CD1c-positive myeloid dendritic cell (primary cell): ENCODE data around the gene PCED1B.

ENCODE experiments used
- DNase-seq: peaks from one replicate; pipeline ENCODE4 v3.0.0-alpha.2; 2016; ENCODE audit errors: extremely low spot score

PCED1B gene

GRCh38 chr12:47231456-47231855, 152.0 kb downstream of the PCED1B start:
- no peak for DNase-seq

DNA sequence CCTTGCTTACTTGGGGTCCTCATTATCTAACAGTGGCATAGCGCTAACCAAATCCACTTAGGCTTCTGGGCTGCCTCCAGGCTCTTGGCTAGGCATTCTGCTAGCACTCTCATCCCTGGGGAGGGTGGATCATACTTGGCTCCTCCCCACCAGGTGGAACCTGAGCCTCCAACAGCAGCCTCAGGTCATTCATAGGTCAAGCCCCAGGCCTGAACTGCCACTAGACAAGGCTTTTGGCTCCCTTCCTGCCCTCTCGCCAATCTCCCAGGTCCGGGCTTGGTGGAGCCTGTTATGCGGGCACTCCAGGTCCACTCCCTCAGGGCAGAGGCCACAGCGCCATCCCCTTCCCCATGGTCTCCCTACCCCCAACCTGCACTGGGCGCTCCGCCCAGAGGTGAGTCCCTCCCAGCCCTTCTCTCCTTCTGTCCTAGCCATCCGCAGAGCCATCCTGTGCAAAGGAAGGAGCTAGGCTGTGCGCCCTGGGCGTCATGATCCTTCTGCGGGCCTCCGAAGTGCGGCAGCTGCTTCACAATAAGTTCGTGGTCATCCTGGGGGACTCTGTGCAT, 155.2 kb downstream of the PCED1B start:
- no peak for DNase-seq

DNA sequence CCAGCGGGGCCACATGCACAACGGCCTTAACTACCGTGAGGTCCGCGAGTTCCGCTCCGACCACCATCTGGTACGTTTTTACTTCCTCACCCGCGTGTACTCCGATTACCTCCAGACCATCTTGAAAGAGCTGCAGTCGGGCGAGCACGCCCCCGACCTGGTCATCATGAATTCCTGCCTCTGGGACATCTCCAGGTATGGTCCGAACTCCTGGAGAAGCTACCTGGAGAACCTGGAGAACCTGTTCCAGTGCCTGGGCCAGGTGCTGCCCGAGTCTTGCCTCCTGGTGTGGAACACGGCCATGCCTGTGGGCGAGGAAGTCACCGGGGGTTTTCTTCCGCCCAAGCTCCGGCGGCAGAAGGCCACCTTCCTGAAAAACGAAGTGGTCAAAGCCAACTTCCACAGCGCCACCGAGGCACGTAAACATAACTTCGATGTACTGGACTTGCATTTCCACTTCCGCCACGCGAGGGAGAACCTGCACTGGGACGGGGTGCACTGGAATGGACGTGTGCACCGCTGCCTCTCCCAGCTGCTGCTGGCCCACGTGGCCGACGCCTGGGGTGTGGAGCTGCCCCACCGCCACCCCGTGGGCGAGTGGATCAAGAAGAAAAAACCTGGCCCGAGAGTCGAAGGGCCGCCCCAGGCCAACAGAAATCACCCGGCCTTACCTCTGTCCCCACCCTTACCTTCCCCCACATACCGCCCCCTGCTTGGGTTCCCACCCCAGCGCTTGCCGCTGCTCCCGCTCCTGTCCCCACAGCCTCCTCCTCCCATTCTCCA, 156.0 kb downstream of the PCED1B start:
- DNase-seq = no peak

DNA sequence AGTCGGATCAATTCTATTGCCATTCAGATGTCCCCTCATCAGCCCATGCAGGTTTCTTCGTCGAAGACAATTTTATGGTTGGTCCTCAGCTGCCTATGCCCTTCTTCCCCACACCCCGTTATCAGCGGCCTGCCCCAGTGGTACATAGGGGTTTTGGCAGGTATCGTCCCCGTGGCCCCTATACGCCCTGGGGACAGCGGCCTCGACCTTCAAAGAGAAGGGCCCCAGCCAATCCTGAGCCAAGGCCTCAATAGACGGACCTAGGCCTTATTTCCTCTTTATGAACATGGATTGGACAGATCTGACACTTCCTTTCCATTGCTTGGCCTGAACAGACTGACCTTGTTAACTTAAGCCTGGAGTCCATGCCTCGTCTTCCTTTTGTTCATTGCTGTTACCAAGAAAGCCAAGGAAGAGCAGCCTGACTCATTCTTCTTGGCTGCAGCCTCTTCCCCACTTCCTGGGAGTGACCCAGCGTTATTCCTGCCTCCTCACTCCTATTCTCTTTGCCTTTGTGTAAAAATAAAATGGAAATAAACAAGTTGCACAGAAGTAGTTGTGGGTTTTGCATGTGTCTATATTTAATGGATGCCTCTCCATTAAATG, 156.8 kb downstream of the PCED1B start:
- no peak for DNase-seq

GRCh38 chr12:47237751-47238211, 158.4 kb downstream of the PCED1B start:
- no peak for DNase-seq

DNA sequence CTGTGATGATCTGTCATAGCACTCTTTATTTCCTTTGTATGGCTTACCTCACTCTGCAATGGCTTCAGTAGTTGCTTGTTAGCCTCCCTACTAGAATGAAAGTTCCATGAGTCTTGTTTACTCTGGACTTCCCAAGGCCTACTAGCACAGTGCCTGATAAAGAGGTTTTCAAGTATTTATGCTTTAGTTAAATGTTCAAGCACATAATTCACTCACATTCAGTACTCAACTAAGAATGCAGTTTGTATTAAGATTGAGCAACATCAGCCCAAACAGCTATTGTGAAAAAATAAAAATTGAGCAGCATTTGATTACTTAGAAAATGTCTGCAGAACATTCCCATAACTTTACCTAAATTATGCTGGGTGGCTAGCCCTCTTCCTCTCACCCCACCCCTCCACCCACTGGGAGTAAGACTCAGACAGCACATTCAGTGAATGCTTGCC, 159.3 kb downstream of the PCED1B start:
- no peak for DNase-seq

DNA sequence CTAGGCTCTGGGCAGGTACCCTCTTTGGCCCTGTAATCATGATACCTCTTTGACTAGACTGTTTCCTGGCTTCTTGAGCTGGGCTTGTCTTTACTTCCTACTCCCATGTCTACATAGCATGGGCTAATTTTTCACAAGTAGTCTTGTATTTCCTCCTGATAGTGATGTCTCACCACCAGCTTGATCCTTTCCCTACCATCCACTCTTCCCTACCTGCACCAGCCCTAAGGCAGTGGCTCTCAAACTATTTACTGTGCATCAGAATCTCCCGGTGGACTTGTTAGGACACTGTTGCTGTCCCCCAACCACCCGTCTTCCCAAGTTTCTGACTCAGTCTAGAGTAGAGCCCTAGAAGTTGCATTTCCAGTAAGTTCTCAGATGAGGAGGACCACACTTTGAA, 163.0 kb downstream of the PCED1B start:
- no peak for DNase-seq

- DNase-seq = no peak
Observed at GRCh38 chr12:47244835-47245234, 165.4 kb downstream of the PCED1B start.

DNA sequence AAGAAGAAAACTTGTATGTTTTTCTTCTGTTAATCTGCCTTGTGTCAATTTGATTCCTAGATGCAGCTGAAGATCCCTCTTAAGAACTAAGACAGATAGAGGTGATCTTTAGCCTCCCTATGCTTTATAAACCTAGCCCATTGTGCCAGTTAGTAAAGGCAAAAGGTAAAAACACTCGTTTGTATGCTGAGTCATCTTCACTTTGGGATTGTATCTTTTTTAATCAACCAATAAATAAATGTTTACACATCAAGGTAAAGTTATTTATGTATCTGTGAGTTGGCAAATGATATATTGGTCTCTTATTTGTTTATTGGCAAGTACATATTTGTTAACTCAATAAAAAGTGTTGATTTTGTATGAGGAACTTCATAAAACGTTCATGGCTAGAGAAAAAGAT, 166.2 kb downstream of the PCED1B start:
- DNase-seq = no peak

- no peak for DNase-seq
Observed at GRCh38 chr12:47247418-47247817, 168.0 kb downstream of the PCED1B start.

- DNase-seq = no peak
Observed at GRCh38 chr12:47249082-47249481, 169.7 kb downstream of the PCED1B start.

DNA sequence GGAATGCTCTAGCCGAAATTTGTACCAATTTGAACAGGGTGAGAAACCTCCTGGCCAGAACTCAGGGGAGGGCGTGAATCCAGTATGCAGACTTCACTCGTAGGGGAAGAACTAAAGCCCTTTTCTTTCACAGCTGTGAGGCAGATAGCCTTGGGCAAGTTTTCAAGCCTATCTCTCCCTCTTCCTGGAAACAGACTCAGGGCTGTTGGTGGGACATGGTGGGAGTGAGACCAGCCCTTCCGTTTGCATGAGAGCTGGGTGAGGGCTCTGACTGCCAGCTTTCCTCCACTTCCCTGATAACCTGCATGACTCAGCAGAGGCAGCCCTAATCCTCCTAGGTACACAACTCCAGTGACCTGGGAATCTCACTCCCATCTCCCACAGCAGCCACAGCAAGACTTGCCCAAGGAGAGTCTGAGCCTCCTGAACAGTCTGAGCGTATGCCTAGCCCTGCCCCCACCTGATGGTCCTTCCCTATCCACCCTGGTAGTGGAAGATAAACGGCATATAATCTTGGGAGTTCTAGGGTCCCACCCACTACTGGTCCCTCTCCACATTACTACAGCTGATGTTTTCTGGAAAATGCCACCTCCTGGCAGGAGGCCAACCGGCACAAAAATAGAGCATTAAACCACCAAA, 170.4 kb downstream of the PCED1B start:
- DNase-seq = no peak

DNA sequence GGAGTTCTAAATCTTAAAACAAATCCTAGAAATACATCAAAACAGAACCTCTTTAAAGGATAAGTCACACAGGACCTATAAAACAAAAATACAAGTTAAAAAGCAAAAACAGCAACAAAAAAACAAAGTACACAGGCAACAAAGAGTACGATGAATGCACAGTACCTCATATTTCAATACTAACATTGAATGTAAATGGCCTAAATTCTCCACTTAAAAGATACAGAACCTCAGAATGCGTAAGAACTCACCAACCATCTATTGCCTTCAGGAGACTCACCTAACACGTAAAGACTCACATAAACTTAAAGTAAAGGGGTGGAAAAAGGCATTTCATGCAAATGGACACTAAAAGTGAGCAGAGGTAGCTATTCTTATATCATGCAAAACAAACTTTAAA, 172.5 kb downstream of the PCED1B start:
- no peak for DNase-seq

- no peak for DNase-seq
Observed at GRCh38 chr12:47264951-47265350, 185.5 kb downstream of the PCED1B start.

DNA sequence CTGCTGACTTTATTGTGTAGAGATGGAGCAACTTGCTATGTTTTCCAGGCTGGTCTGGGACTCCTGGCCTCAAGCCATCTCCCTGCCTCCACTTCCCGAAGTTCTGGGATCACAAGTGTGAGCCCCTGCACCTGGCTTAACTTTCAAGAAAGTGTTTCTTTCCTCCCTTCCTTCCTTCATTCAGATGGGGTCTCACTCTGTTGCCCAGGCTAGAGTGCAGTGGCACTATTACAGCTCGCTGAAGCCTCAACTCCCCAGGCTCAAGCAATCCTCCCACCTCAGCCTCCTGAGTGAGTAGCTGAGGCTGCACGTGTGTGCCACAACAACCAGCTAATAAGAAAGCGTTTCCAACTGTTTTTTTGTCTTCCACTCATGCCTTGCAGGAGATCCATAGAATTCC, 186.0 kb downstream of the PCED1B start:
- no peak for DNase-seq

GRCh38 chr12:47267571-47267970, 188.2 kb downstream of the PCED1B start:
- DNase-seq = no peak

DNA sequence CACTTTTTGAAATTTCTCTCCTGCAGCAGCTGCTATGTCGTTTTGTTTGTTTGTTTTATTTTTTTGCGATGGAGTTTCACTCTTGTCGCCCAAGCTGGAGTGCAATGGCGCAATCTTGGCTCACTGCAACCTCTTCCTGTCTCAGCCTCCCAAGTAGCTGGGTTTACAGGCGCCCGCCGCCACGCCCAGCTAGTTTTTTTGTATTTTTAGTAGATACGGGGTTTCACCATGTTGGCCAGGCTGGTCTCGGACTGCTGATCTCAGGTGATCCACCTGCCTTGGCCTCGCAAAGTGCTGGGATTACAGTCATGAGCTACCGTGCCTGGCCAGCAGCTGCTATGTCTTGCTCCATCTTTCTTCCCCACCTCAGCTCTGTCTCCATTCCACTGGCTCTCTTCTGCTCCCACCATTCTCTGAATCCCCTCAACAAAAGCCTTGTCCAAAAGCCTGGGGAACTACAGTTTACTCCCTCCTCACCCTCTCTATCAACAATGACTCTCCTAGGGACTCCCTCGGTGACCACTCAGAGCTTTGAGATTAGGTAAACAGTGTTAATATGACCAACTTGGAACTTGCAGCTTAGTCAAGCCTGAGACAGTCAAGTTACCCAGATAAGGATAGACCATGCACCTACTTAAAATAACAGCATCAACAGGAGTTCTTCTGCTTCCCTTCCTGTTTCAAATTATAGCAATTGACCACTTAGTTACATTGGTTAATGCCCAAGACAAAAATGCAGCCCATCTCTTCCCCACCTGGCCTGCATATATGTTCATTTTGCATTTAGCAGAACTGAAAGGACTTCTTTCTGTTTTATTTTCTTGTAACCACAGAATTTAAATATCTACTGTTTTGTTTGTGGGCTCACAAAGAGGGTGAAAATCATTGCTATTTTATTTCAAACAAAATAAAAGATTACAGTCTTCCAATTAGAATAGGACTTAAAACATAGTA, 189.4 kb downstream of the PCED1B start:
- no peak for DNase-seq

GRCh38 chr12:47269916-47270315, 190.5 kb downstream of the PCED1B start:
- no peak for DNase-seq

DNA sequence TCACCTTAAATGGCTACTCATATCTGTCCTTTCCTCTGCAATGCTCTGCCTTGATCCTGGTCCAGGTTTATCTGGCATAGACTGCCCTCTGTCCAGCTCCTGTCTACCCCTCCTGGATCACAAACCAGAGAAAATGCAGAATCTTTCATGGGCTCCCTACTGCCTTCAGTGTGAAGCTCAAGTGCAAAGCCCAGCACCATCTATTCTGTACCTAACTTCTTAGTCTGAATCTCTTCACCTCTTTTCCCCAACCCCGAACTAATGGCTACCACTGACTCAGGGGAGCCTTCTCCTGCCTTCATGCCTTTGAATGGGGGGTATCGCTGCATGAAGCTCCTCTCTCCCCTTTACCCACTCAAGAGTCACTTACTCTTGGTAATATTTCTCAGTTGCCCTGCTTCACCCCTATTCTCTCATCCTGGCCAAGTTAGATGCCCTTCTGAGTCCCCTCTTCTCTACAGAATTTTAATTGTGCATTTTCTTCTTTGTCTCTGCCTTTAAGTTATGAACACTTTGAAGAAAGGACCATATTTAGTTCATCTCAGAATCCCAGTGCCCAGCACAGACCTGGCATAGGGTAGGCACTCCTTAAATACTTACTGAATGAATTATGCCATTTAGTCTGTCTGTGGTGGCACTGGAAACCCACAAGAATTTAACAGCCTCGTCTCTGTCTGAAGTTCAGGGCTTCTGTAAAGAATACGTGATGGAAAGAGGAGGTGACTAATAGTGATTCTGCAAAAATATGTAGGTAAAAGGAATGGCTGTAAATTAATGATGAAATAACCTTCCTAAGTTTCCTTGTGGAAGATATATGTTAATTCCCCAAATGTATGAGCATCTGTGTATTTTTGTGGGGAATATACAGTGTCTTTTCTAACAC, 191.6 kb downstream of the PCED1B start:
- no peak for DNase-seq

DNA sequence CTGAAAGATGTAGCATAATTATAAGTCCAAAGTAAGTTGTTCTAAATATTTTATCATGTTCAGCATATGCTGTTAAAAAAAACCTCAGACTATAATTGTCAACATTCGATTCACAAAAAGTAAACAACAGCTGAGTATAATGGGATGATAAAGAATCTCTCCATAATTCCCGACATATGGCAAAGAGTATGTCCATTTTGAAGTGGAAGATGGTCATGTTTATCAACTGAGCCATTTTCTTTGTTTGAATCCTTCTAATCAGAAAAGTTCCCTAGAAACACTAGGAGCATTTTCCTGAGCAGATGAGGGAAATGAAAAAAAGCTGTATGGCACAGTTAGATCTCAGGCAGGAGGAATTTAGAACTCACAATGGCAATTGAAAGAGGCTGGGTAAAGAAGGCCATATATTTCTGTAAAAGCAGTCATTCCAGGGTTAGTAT, 192.4 kb downstream of the PCED1B start:
- no peak for DNase-seq
